RWPE1 (cell line): ENCODE results near the gene EFNA3.

ENCODE experiments used
- CTCF ChIA-PET: fragments of 350-600 bp; sonication (Branson Sonifier 250); formaldehyde crosslinking; extraction: SDS; loops from one replicate; lab custom pipeline; 2021; lab: Yijun Ruan, JAX
- POLR2A ChIA-PET: fragments of 400-600 bp; formaldehyde crosslinking; extraction: SDS; loops from one replicate; lab custom pipeline; 2020; ENCODE audit warnings: antibody characterized with exemption; ENCODE audit not compliant: low non-redundant PET; lab: Yijun Ruan, JAX
- DNase-seq: peaks from one replicate; pipeline ENCODE4 v3.0.0; 2012; ENCODE audit warnings: low spot score
- H3K27ac ChIP-seq: fragments of 450-650 bp; 2 replicates; pipeline ENCODE4 v1.5.1; 2017
- CTCF ChIP-seq: fragments of 450-650 bp; conservative IDR thresholded peaks from 2 replicates; pipeline ENCODE4 v1.5.1; 2017; ENCODE audit warnings: low read depth, mild to moderate bottlenecking

EFNA3 gene

GRCh38 chr1:155092131-155092530 lies 13.5 kb downstream of the EFNA3 start:
- TF ChIP-seq CTCF, result no peak
- H3K27ac ChIP-seq, result no peak overlapping the region
- no peak for DNase-seq
- ChIA-PET CTCF (interaction anchor here (0.5 to 2.5 kb wide), 28 partner anchors 9 to 239 kb away, joined by 3 to 29 read pairs (median 4); partner anchors contain the start of genes EFNA4, KRTCAP2, PBXIP1 and SHC1), POLR2A (no interaction called here)

- TF ChIP-seq CTCF, result no peak
- no peak overlapping the region for H3K27ac ChIP-seq
- POLR2A ChIA-PET, result no interaction called here
- DNase-seq, result no peak
- CTCF ChIA-PET, result interaction anchor here (1.6 to 2.5 kb wide), 3 partner anchors 9 to 77 kb away, joined by 5 to 29 read pairs (median 17); no protein-coding TSS in a partner anchor
These were observed 14.0 kb downstream of the EFNA3 start for GRCh38 chr1:155092641-155093040.

- peak; percentile 66 for TF ChIP-seq CTCF
- DNase-seq, result no peak
- CTCF ChIA-PET, result interaction anchor here (0.8 to 2.5 kb wide), 3 partner anchors 9 to 74 kb away, joined by 6 to 15 read pairs (median 12); no protein-coding TSS in a partner anchor
- POLR2A ChIA-PET, result no interaction called here
- H3K27ac ChIP-seq, result peak overlapping the region; percentile 72
These were observed 15.4 kb downstream of the EFNA3 start for GRCh38 chr1:155093911-155094621.

- no peak for DNase-seq
- TF ChIP-seq CTCF, result no peak
- ChIA-PET POLR2A (no interaction called here), CTCF (interaction anchor here (0.6 to 2.5 kb wide), 3 partner anchors 9 to 73 kb away, joined by 4 to 15 read pairs (median 12); no protein-coding TSS in a partner anchor)
- peak overlapping the region; percentile 72 for H3K27ac ChIP-seq
These were observed 15.9 kb downstream of the EFNA3 start for GRCh38 chr1:155094622-155094948.

GRCh38 chr1:155099331-155099730 lies 20.7 kb downstream of the EFNA3 start:
- CTCF ChIA-PET, result interaction anchor here (1.4 kb wide), 1 partner anchor 68 kb away, joined by 5 read pairs; no protein-coding TSS in a partner anchor
- DNase-seq, result no peak

GRCh38 chr1:155103325-155103724 lies 24.7 kb downstream of the EFNA3 start:
- TF ChIP-seq CTCF, result no peak
- DNase-seq, result no peak
- POLR2A ChIA-PET, result no interaction called here
- CTCF ChIA-PET, result no interaction called here
- H3K27ac ChIP-seq, result no peak overlapping the region

More at GRCh38 chr1:155099331-155099730, 20.7 kb downstream of the EFNA3 start:
- POLR2A ChIA-PET, result no interaction called here
- no peak for TF ChIP-seq CTCF
- no peak overlapping the region for H3K27ac ChIP-seq
